Spleen (tissue), 11 donors: ENCODE measurements around the gene GRAMD1B. TPM values are rescaled to one million over a fixed set of nuclear protein-coding genes. Genes with fewer than 3 reads are reported as not detected.

ENCODE experiments used
- DNase-seq: peaks from one replicate; pipeline ENCODE4 v3.0.0-alpha.2; 2020
- H3K27ac ChIP-seq, 8 donors: fragments of 200-600 bp; sonication (generic) in 7 of 8; 1 replicate in 4 of 8; 2 replicates in 4 of 8; pipeline versions ENCODE4 v1.5.0 to v1.8.0; 2016 to 2021; ENCODE audit warnings: inconsistent platforms in 4 of 8, mild to moderate bottlenecking in 4 of 8, moderate library complexity in 1 of 8
- H3K27me3 ChIP-seq, 7 donors: fragments of 200-600 bp; sonication (generic) in 6 of 7; replicated peaks in 1 of 7; 1 replicate in 4 of 7; 2 replicates in 3 of 7; pipeline versions ENCODE4 v1.5.0 to v1.8.0; 2016 to 2021; ENCODE audit warnings: inconsistent platforms in 3 of 7, mild to moderate bottlenecking in 1 of 7
- H3K36me3 ChIP-seq, 6 donors: fragments of 200-600 bp; sonication (generic) in 5 of 6; 1 replicate in 4 of 6; 2 replicates in 2 of 6; pipeline versions ENCODE4 v1.5.0 to v1.8.0; 2016 to 2021; ENCODE audit warnings: inconsistent platforms in 2 of 6
- H3K4me1 ChIP-seq, 6 donors: fragments of 200-600 bp; sonication (generic) in 5 of 6; 1 replicate in 3 of 6; 2 replicates in 3 of 6; pipeline versions ENCODE4 v1.5.0 to v1.8.0; 2016 to 2021; ENCODE audit warnings: inconsistent platforms in 3 of 6
- H3K4me3 ChIP-seq, 8 donors: fragments of 200-600 bp; sonication (generic) in 7 of 8; 1 replicate in 4 of 8; 2 replicates in 4 of 8; pipeline versions ENCODE4 v1.5.0 to v1.8.0; 2016 to 2021; ENCODE audit warnings: inconsistent platforms in 4 of 8, mild to moderate bottlenecking in 4 of 8, moderate library complexity in 2 of 8
- H3K9me3 ChIP-seq, 8 donors: fragments of 200-600 bp; sonication (generic) in 7 of 8; 1 replicate in 4 of 8; 2 replicates in 4 of 8; pipeline versions ENCODE4 v1.5.0 to v1.8.0; 2016 to 2021; ENCODE audit warnings: inconsistent platforms in 4 of 8
- POLR2A ChIP-seq, 3 donors: fragments of 450-650 bp; IDR thresholded peaks; one replicate each; pipeline ENCODE4 v1.5.1; 2017; ENCODE audit warnings: antibody characterized with exemption in 3 of 3, mild to moderate bottlenecking in 1 of 3
- POLR2AphosphoS5 ChIP-seq, 3 donors: sonication (generic); formaldehyde crosslinking; IDR thresholded peaks; one replicate each; pipeline ENCODE4 v1.5.1; 2017; ENCODE audit warnings: antibody characterized with exemption in 3 of 3
- WGBS, 5 donors: extraction: QIAGEN DNeasy Blood & Tissue Kit in 3 of 5; methylation state at CpG; one replicate each; pipeline versions ENCODE4 v1.1.5 to v1.1.7; 2013 to 2018; 5-methylcytosine and 5-hydroxymethylcytosine counted together
- intact Hi-C: fragments of 100-400 bp; cut with DNase I; formaldehyde crosslinking; loops from one replicate; pipeline ENCODE4 v1.15.0; 2023; ENCODE audit warnings: low total_unique reads
- polyA plus RNA-seq, 3 donors: library from polyadenylated mRNA; stranded (reverse); fragments of 200-250 nt; gene quantifications; one replicate each; pipeline ENCODE4 v1.2.1, GENCODE V29; 2013
- total RNA-seq, 7 donors: library from RNA; depleted of rRNA in 3 of 7; stranded (reverse); fragments of >200 nt in 3 of 7; fragmentation: NEBNext Ultra II Directional in 4 of 7; extraction: Animal tissue kit (Norgen Biotek cat#: 25700) in 4 of 7; gene quantifications; one replicate each; pipeline versions ENCODE4 v1.1.0 to v1.2.1, GENCODE V29; 2016 to 2021
- TF ChIP-seq, protein P1 (sequence below), 11 experiments: fragments of 200-600 bp in 7 of 11; fragments of 450-650 bp in 4 of 11; sonication (generic) in 4 of 11; IDR thresholded peaks in 8 of 11; conservative IDR thresholded peaks in 3 of 11; 1 replicate in 7 of 11; 2 replicates in 4 of 11; pipeline versions ENCODE4 v1.4.0 to v1.8.0; 2016 to 2021; ENCODE audit warnings: antibody characterized with exemption in 11 of 11, inconsistent platforms in 4 of 11, mild to moderate bottlenecking in 1 of 11
- donor health status: healthy with polysubstance abuse.
- donor health status: DM: no; HTN: no; CAD: no; lungs with moderate emphysema.
- donor health status: DM: no; HTN: no; CAD: no.
- donor health status: Bipolar disorder and iron deficiency.
- donor health status: healthy.
- donor health status: DM: no; HTN: no; CAD: no.
- donor health status: DM: yes; HTN: yes; CAD: no.

Gene GRAMD1B
- total and polyA plus RNA-seq, 10 donors, result 1.7 to 15.6 (median 7.5) TPM

DNA sequence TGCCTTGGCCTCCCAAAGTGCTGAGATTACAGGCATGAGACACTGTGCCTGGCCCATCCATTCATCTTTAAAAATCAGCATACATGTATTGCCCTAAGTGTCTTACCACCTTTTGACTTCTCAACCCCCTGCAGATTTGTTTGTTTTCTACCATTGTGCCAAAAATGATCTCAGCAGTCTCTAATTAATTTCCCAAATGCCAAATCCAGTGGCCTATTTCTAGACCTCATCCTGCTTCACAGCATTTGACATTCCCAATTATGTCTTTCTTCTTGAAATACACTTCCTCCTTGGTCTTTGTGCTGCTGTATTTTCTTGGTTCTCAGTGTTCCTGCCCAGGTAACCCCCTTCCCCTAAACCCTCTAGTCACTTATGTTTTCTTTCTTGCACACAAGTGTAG is 46.0 kb upstream of the GRAMD1B start:
- Histone ChIP-seq H3K4me1 (peaks cover 0 to 4% (median 0%) of the 10 kb centered on the region in 6 donors), H3K27ac (no peak overlapping the region), H3K27me3 (no peaks in the 10 kb centered on the region), H3K4me3 (no peak overlapping the region), H3K36me3 (no peaks in the 10 kb centered on the region), H3K9me3 (no peaks in the 10 kb centered on the region)
- TF ChIP-seq, protein P1, sequence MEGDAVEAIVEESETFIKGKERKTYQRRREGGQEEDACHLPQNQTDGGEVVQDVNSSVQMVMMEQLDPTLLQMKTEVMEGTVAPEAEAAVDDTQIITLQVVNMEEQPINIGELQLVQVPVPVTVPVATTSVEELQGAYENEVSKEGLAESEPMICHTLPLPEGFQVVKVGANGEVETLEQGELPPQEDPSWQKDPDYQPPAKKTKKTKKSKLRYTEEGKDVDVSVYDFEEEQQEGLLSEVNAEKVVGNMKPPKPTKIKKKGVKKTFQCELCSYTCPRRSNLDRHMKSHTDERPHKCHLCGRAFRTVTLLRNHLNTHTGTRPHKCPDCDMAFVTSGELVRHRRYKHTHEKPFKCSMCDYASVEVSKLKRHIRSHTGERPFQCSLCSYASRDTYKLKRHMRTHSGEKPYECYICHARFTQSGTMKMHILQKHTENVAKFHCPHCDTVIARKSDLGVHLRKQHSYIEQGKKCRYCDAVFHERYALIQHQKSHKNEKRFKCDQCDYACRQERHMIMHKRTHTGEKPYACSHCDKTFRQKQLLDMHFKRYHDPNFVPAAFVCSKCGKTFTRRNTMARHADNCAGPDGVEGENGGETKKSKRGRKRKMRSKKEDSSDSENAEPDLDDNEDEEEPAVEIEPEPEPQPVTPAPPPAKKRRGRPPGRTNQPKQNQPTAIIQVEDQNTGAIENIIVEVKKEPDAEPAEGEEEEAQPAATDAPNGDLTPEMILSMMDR (IDR thresholded peaks at IDR 0.05 in 8 of 11, conservative IDR thresholded peaks at IDR 0.05 in 3 of 11), result no peak
- TF ChIP-seq POLR2A (IDR thresholded peaks at IDR 0.05) (no peak), POLR2AphosphoS5 (IDR thresholded peaks at IDR 0.05) (no peak)
- no peak for DNase-seq
- intact Hi-C loops, result no loop called here

DNA sequence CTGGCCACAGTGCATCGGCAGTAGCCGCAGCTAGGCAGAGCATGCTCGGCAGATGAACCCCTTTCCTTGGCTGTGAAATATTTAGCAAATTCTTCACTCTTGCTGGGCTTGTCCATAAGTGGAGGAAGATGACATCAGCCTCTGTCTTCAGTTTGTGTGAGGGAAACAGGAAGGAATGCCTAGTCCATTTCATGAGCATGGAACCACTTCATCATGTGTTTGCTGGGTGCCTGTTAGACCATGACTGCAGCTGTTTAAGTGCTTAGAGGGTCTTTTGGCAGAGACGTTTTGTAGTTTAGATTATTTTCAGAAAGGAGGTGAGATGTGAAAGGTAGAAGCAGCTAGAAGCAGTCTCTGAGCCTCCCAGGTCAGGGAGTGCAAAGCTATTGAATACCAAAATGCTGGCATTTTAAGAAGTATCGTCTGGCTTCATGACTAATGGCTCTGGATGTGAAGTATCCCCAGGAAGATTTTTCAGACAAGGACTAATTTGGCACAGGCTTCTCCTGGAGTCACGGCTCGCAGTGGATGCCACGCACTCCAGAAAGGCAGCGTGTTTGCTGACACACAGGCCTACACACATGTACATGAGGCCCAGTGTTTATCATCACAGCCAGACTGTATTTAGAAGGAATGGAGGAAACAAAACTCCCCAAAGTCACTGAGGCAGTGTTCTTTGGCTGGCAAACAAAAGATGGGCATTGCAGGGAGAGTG is 43.1 kb upstream of the GRAMD1B start:
- DNase-seq, result no peak
- TF ChIP-seq POLR2A (IDR thresholded peaks at IDR 0.05), result no peak
- TF ChIP-seq, protein P1 (IDR thresholded peaks at IDR 0.05 in 8 of 11, conservative IDR thresholded peaks at IDR 0.05 in 3 of 11), result no peak
- no peak for TF ChIP-seq POLR2AphosphoS5 (IDR thresholded peaks at IDR 0.05)
- 79 to 86% (median 82%) methylated on average over 9 of the region's 9 CpGs for WGBS, 5 donors
- Histone ChIP-seq H3K27me3 (no peaks in the 10 kb centered on the region), H3K36me3 (no peaks in the 10 kb centered on the region), H3K9me3 (no peaks in the 10 kb centered on the region), H3K4me1 (peaks cover 0 to 2% (median 0%) of the 10 kb centered on the region in 6 donors), H3K4me3 (no peak overlapping the region), H3K27ac (no peak overlapping the region)
- intact Hi-C loops, result no loop called here

DNA sequence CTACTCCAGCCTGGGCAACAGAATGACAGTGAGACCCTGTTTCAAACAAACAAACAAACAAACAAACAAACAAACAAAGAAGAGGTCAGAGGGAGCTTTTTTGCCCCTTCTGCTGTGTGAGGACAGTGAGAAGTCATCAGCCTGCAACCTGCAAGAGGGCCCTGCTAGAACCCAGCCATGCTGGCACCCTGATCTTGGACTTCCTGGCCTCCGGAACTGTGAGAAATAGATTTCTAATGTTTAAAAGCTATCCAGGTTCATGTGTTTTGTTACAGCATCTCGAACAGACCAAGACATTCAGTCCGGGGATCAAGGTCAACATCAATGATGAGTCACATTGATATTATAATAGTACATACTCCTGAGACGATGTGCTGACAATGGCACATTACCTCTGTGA is 41.4 kb upstream of the GRAMD1B start:
- Histone ChIP-seq H3K27me3 (no peaks in the 10 kb centered on the region), H3K9me3 (no peaks in the 10 kb centered on the region), H3K4me3 (no peak overlapping the region), H3K27ac (no peak overlapping the region), H3K36me3 (no peaks in the 10 kb centered on the region), H3K4me1 (no peaks in the 10 kb centered on the region)
- DNase-seq, result no peak
- intact Hi-C loops, result no loop called here
- 76 to 98% (median 88%) methylated on average over 4 of the region's 4 CpGs for WGBS, 5 donors
- TF ChIP-seq POLR2AphosphoS5 (IDR thresholded peaks at IDR 0.05) (no peak), POLR2A (IDR thresholded peaks at IDR 0.05) (no peak)
- TF ChIP-seq, protein P1 (IDR thresholded peaks at IDR 0.05 in 8 of 11, conservative IDR thresholded peaks at IDR 0.05 in 3 of 11), result no peak

DNA sequence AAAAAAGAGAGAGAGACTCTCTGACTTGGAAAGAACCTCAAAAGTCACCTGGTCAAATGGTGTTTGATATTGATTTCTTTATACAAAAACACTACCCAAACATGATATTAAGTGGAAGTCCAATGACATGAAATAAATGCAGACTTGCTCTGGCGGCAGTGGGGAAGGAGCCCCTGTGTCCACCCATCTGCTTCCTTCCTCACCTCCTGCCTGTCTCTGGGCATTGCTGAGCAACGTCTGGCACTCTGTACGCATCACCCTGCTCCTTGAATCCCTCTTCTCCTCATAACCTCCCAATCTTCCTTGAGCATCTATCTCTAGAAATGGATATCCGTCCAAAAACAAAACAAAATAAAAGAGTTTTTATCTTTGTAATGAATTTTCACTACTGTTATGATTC is 39.9 kb upstream of the GRAMD1B start:
- no peak overlapping the region for H3K4me3 ChIP-seq
- H3K36me3 ChIP-seq, result no peaks in the 10 kb centered on the region
- H3K4me1 ChIP-seq, result no peaks in the 10 kb centered on the region
- H3K27ac ChIP-seq, result no peak overlapping the region
- intact Hi-C loops, result no loop called here
- no peaks in the 10 kb centered on the region for H3K9me3 ChIP-seq
- 59 to 81% (median 68%) methylated on average over 4 of the region's 4 CpGs for WGBS, 5 donors
- DNase-seq, result no peak
- H3K27me3 ChIP-seq, result no peaks in the 10 kb centered on the region
- TF ChIP-seq, protein P1 (IDR thresholded peaks at IDR 0.05 in 8 of 11, conservative IDR thresholded peaks at IDR 0.05 in 3 of 11), result no peak
- TF ChIP-seq POLR2AphosphoS5 (IDR thresholded peaks at IDR 0.05), result no peak
- TF ChIP-seq POLR2A (IDR thresholded peaks at IDR 0.05), result no peak
